Stimulated activated CD4-positive, alpha-beta T cell treated with anti-CD3 and anti-CD28 coated beads, Interleukin-1b, Interleukin-23, amount 100 ng/mL, for 48 hours (primary cell): ENCODE results near the gene OR12D1.
"Not testable (repeated sequence)": the region's sequence is repeated elsewhere in the genome, so short reads cannot be mapped to it uniquely, and the experiment has no call there.

ENCODE experiments used
- DNase-seq: peaks from one replicate; pipeline ENCODE4 v3.0.0-alpha.2; 2020

OR12D1 gene

GRCh38 chr6:29414588-29414987 lies at the start of gene OR12D1:
Gene OR12D1, plus strand, starts transcription at chr6:29414928.
- DNase-seq = no peak

GRCh38 chr6:29368765-29369164 lies 46.0 kb upstream of the OR12D1 start, which contains the start of gene OR5V1:
Gene OR5V1, minus strand, starts transcription at chr6:29368865. Its CDS starts 12,670 bp downstream, at chr6:29356195.
- no peak for DNase-seq

- DNase-seq = no peak
Measured at GRCh38 chr6:29375191-29375590, 39.5 kb upstream of the OR12D1 start, which contains the start of gene OR12D3. Gene OR12D3, minus strand, starts transcription at chr6:29375291. Its CDS starts 4 bp downstream, at chr6:29375287.

- no peak for DNase-seq
Measured at GRCh38 chr6:29376003-29376402, 38.7 kb upstream of the OR12D1 start.

GRCh38 chr6:29388533-29388932 lies 26.2 kb upstream of the OR12D1 start:
- no peak for DNase-seq

GRCh38 chr6:29395331-29395730 lies 19.4 kb upstream of the OR12D1 start, which contains the start of gene OR12D2:
Gene OR12D2, plus strand, starts transcription at chr6:29395631. Its CDS starts 1,069 bp downstream, at chr6:29396700.
- DNase-seq = no peak

GRCh38 chr6:29399525-29399924 lies 15.2 kb upstream of the OR12D1 start:
- DNase-seq = no peak

GRCh38 chr6:29403801-29404200 lies 10.9 kb upstream of the OR12D1 start:
- no peak for DNase-seq

GRCh38 chr6:29419516-29419915 lies 4.8 kb downstream of the OR12D1 start:
- no peak for DNase-seq

- no peak for DNase-seq
Measured at GRCh38 chr6:29424168-29424567, 9.4 kb downstream of the OR12D1 start.

GRCh38 chr6:29424575-29424974 lies 9.8 kb downstream of the OR12D1 start:
- DNase-seq = no peak

GRCh38 chr6:29425075-29425474 lies 10.3 kb downstream of the OR12D1 start:
- no peak for DNase-seq

GRCh38 chr6:29426654-29427053 lies 11.9 kb downstream of the OR12D1 start:
- no peak for DNase-seq

GRCh38 chr6:29436730-29437129 lies 22.0 kb downstream of the OR12D1 start:
- not testable (repeated sequence) for DNase-seq

GRCh38 chr6:29439006-29439405 lies 24.3 kb downstream of the OR12D1 start, which contains the start of gene OR10C1:
Gene OR10C1, plus strand, starts transcription at chr6:29439306. Its CDS starts 710 bp downstream, at chr6:29440016.
- no peak for DNase-seq

GRCh38 chr6:29442719-29443118 lies 28.0 kb downstream of the OR12D1 start:
- DNase-seq = no peak

- DNase-seq = not testable (repeated sequence)
Measured at GRCh38 chr6:29444031-29444430, 29.3 kb downstream of the OR12D1 start.

- no peak for DNase-seq
Measured at GRCh38 chr6:29447670-29448069, 32.9 kb downstream of the OR12D1 start.

- DNase-seq = no peak
Measured at GRCh38 chr6:29451471-29452193, 36.9 kb downstream of the OR12D1 start.

GRCh38 chr6:29456971-29457370 lies 42.2 kb downstream of the OR12D1 start, which contains the start of the genes OR11A1 and OR2H1:
Gene OR11A1, minus strand, starts transcription at chr6:29457071. Its CDS starts 29,430 bp downstream, at chr6:29427641.
Gene OR2H1, plus strand, starts transcription at chr6:29457155. Its CDS starts 4,615 bp downstream, at chr6:29461770.
- DNase-seq = no peak

GRCh38 chr6:29461021-29461814 lies 46.5 kb downstream of the OR12D1 start:
- DNase-seq = no peak

GRCh38 chr6:29462022-29462421 lies 47.3 kb downstream of the OR12D1 start:
- no peak for DNase-seq

- no peak for DNase-seq
Measured at GRCh38 chr6:29465279-29465678, 50.6 kb downstream of the OR12D1 start.

GRCh38 chr6:29465801-29466200 lies 51.1 kb downstream of the OR12D1 start:
- DNase-seq = no peak
